WERI-Rb-1 (cell line): ENCODE measurements around the gene UBE2R2.
"Not testable (repeated sequence)": the region's sequence is repeated elsewhere in the genome, so short reads cannot be mapped to it uniquely, and the experiment has no call there.

ENCODE experiments used
- DNase-seq: peaks from one replicate; pipeline ENCODE4 v3.0.0-alpha.2; 2020
- H3K27ac ChIP-seq: fragments of 250-450 bp; sonication (Bioruptor Pico); 2 replicates; pipeline ENCODE4 v1.5.1; 2020; ENCODE audit warnings: mild to moderate bottlenecking, moderate library complexity
- H3K27me3 ChIP-seq: fragments of 250-450 bp; sonication (Bioruptor Pico); 2 replicates; pipeline ENCODE4 v1.5.1; 2021; ENCODE audit warnings: mild to moderate bottlenecking, low read depth, moderate library complexity; ENCODE audit not compliant: insufficient read depth, severe bottlenecking
- H3K36me3 ChIP-seq: fragments of 250-450 bp; sonication (Bioruptor Pico); 2 replicates; pipeline ENCODE4 v1.5.1; 2020; ENCODE audit warnings: mild to moderate bottlenecking, moderate library complexity
- H3K4me3 ChIP-seq: 2 replicates; pipeline ENCODE4 v1.5.1; 2011; ENCODE audit warnings: low read depth, mild to moderate bottlenecking, control low read depth, low read length
- H3K9me3 ChIP-seq: fragments of 250-450 bp; sonication (Bioruptor Pico); 2 replicates; pipeline ENCODE4 v1.5.1; 2021; ENCODE audit warnings: mild to moderate bottlenecking, moderate library complexity; ENCODE audit not compliant: severe bottlenecking
- TF ChIP-seq, protein P1 (sequence below): IDR thresholded peaks from 2 replicates; pipeline ENCODE4 v1.5.1; 2011; ENCODE audit warnings: low read depth, mild to moderate bottlenecking, control low read depth, inconsistent platforms, low read length

The UBE2R2 gene

GRCh38 chr9:33781736-33782135, 35.2 kb upstream of the UBE2R2 start:
- Histone ChIP-seq H3K27ac (no peak overlapping the region), H3K27me3 (no peaks in the 10 kb centered on the region), H3K4me3 (no peak overlapping the region), H3K9me3 (no peaks in the 10 kb centered on the region), H3K36me3 (no peaks in the 10 kb centered on the region)
- DNase-seq: no peak
- TF ChIP-seq, protein P1, sequence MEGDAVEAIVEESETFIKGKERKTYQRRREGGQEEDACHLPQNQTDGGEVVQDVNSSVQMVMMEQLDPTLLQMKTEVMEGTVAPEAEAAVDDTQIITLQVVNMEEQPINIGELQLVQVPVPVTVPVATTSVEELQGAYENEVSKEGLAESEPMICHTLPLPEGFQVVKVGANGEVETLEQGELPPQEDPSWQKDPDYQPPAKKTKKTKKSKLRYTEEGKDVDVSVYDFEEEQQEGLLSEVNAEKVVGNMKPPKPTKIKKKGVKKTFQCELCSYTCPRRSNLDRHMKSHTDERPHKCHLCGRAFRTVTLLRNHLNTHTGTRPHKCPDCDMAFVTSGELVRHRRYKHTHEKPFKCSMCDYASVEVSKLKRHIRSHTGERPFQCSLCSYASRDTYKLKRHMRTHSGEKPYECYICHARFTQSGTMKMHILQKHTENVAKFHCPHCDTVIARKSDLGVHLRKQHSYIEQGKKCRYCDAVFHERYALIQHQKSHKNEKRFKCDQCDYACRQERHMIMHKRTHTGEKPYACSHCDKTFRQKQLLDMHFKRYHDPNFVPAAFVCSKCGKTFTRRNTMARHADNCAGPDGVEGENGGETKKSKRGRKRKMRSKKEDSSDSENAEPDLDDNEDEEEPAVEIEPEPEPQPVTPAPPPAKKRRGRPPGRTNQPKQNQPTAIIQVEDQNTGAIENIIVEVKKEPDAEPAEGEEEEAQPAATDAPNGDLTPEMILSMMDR: no peak

- Histone ChIP-seq H3K4me3 (no peak overlapping the region), H3K9me3 (no peaks in the 10 kb centered on the region), H3K27me3 (no peaks in the 10 kb centered on the region), H3K27ac (no peak overlapping the region), H3K36me3 (no peaks in the 10 kb centered on the region)
- TF ChIP-seq, protein P1: no peak
- no peak for DNase-seq
Observed at GRCh38 chr9:33782395-33783152, 34.4 kb upstream of the UBE2R2 start.

DNA sequence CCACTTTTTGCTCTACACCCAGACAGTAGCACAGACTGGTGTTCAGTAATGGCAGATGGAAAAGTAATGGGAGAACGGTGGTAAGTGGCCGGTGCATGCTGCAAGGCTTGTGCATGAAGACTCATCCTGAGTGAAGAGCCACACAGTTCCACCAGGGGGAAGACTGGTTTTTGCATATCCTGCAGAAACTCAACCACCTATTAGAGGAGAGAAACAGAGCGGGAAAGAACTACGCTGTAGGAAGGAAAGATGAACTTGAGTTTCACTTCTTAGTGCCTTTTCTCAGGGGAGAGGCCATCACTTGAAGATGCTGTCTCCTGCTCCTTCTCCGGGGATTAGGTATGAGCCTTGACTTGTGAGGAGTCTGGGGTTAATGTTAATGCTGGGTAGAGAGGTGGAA, 31.0 kb upstream of the UBE2R2 start:
- Histone ChIP-seq H3K27ac (no peak overlapping the region), H3K36me3 (no peaks in the 10 kb centered on the region), H3K27me3 (no peaks in the 10 kb centered on the region), H3K4me3 (no peak overlapping the region), H3K9me3 (no peaks in the 10 kb centered on the region)
- peak; percentile 41 for DNase-seq
- TF ChIP-seq, protein P1: peak; percentile 44

DNA sequence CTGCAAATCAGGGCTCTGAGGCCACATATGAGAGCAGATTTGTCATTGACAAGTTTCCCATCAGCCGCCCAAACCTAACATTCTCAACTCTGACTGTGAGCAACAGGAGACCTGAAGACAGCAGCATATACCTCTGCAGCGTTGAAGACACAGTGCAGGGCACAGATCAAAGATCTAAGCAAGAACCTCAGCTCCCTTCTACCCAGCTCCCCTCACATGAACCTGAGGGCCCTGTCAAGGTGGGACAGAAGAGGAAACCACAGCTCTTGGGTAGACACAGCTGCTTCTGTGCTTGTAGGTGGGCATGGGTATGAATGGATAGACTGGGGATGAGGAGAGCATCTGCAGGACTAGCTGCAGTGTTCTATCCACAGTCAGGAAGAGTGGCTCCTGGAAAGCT, 30.3 kb upstream of the UBE2R2 start:
- Histone ChIP-seq H3K36me3 (no peaks in the 10 kb centered on the region), H3K4me3 (no peak overlapping the region), H3K9me3 (no peaks in the 10 kb centered on the region), H3K27ac (no peak overlapping the region), H3K27me3 (no peaks in the 10 kb centered on the region)
- TF ChIP-seq, protein P1: no peak
- DNase-seq: no peak

DNA sequence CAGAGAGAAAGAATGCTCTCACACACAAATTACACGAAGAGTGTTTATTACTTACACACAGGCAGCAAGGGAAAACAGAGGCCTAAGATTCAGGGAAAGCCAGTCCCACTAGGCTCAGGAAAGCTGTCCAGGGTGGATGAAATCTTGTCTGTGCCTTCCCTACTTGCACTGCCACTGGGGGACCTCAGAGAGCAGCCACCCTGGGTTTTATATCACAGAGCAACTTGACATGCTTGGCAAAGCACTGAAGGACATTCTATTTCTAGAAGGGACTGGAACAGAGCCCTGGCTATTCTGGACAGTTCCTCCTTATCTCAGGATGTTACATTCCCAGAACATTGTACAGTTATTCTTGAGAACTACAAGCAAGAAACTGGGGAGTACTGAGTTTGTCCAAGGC, 29.1 kb upstream of the UBE2R2 start:
- no peaks in the 10 kb centered on the region for H3K27me3 ChIP-seq
- no peaks in the 10 kb centered on the region for H3K9me3 ChIP-seq
- no peak overlapping the region for H3K27ac ChIP-seq
- H3K4me3 ChIP-seq: no peak overlapping the region
- no peaks in the 10 kb centered on the region for H3K36me3 ChIP-seq
- DNase-seq: no peak
- TF ChIP-seq, protein P1: no peak

GRCh38 chr9:33789429-33789828, 27.5 kb upstream of the UBE2R2 start:
- not testable (repeated sequence) for DNase-seq, H3K27me3 ChIP-seq, H3K9me3 ChIP-seq, H3K36me3 ChIP-seq, H3K27ac ChIP-seq, H3K4me3 ChIP-seq
